Measurements from ENCODE around the gene NEXN. TPM values are rescaled to one million over a fixed set of nuclear protein-coding genes. Genes with fewer than 3 reads are reported as not detected.

NEXN gene
- total RNA-seq, 2 experiments from 2014 or later: not detected

DNA sequence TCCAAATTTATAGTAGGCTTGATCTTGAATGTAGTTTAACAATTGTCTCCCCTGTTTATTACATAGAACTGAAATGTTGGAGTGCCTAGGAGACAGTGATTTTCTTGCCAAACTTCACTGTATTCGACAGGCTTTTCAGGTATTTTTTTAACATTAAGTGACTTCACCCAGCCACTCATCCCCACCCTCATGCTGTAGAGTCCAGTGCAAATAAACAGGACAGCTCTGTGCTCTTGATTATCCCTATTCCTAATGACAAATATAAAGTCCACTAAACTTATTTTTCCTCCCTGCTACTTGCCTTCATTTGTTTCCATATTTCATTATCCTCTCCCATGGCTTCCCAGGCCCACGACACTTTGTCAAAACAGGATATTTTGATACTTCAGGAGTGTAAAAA lies 29.2 kb upstream of the NEXN start:
- no TSS peak for BruUV-seq (replicated peaks)
- intact Hi-C loops (cut with micrococcal nuclease; ENCODE audit: unreplicated experiment): no loop called here

GRCh38 chr1:77866296-77866695 lies 22.1 kb upstream of the NEXN start:
- Histone ChIP-seq H3K4me1 (ENCODE audit: insufficient read depth, low read length, poor library complexity, severe bottlenecking) (no peaks in the 10 kb centered on the region), H2AFZ (ENCODE audit: low read length) (no peak overlapping the region), H3K36me3 (ENCODE audit: insufficient read depth, low read length) (peaks cover 12% of the 10 kb centered on the region), H3K4me2 (ENCODE audit: low read length) (no peak overlapping the region), H3K27ac (ENCODE audit: low read depth, low read length, poor library complexity, severe bottlenecking) (no peak overlapping the region), H3K9me3 (ENCODE audit: low read length) (no peaks in the 10 kb centered on the region), H3K79me2 (ENCODE audit: insufficient read depth, low read depth, low read length) (no peaks in the 10 kb centered on the region), H4K20me1 (ENCODE audit: insufficient read depth, low read length) (no peaks in the 10 kb centered on the region), H3K9me2 (ENCODE audit: insufficient read depth, low read length) (no peaks in the 10 kb centered on the region), H3K4me3 (ENCODE audit: low read depth, low read length, poor library complexity, severe bottlenecking) (no peak overlapping the region)
- DNase-seq (ENCODE audit: low spot score): no peak
- TF ChIP-seq EZH2phosphoT487 (IDR thresholded peaks at IDR 0.05; ENCODE audit: borderline replicate concordance, low read depth, low read length): no peak
- TF ChIP-seq, protein P1, sequence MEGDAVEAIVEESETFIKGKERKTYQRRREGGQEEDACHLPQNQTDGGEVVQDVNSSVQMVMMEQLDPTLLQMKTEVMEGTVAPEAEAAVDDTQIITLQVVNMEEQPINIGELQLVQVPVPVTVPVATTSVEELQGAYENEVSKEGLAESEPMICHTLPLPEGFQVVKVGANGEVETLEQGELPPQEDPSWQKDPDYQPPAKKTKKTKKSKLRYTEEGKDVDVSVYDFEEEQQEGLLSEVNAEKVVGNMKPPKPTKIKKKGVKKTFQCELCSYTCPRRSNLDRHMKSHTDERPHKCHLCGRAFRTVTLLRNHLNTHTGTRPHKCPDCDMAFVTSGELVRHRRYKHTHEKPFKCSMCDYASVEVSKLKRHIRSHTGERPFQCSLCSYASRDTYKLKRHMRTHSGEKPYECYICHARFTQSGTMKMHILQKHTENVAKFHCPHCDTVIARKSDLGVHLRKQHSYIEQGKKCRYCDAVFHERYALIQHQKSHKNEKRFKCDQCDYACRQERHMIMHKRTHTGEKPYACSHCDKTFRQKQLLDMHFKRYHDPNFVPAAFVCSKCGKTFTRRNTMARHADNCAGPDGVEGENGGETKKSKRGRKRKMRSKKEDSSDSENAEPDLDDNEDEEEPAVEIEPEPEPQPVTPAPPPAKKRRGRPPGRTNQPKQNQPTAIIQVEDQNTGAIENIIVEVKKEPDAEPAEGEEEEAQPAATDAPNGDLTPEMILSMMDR (conservative IDR thresholded peaks at IDR 0.05; ENCODE audit: low read length): no peak
- ChIA-PET POLR2A (interaction anchor here (0.6 kb wide), 2 partner anchors 9 to 47 kb away, joined by 3 read pairs; no protein-coding TSS in a partner anchor), CTCF (ENCODE audit: unreplicated experiment) (no interaction called here)
- intact Hi-C loops (cut with micrococcal nuclease; ENCODE audit: unreplicated experiment): no loop called here
- no TSS peak for BruUV-seq (replicated peaks)

More for the DNA sequence above, 29.2 kb upstream of the NEXN start:
- no peak overlapping the region for H2AFZ ChIP-seq (ENCODE audit: low read length)
- DNase-seq (ENCODE audit: low spot score): no peak
- ChIA-PET CTCF (ENCODE audit: unreplicated experiment) (no interaction called here), POLR2A (interaction anchor here (1.0 kb wide), 1 partner anchor 15 kb away, joined by 5 read pairs; no protein-coding TSS in a partner anchor)
- no peaks in the 10 kb centered on the region; the same call in 1 of the 2 replicates for H3K9me3 ChIP-seq (ENCODE audit: low read length)
- no peaks in the 10 kb centered on the region for H4K20me1 ChIP-seq (ENCODE audit: insufficient read depth, low read length)
- H3K4me2 ChIP-seq (ENCODE audit: low read length): no peak overlapping the region
- H3K4me1 ChIP-seq (ENCODE audit: insufficient read depth, low read length, poor library complexity, severe bottlenecking): no peaks in the 10 kb centered on the region
- H3K4me3 ChIP-seq (ENCODE audit: low read depth, low read length, poor library complexity, severe bottlenecking): no peak overlapping the region
- H3K36me3 ChIP-seq (ENCODE audit: insufficient read depth, low read length): peaks cover 11% of the 10 kb centered on the region
- H3K9me2 ChIP-seq (ENCODE audit: insufficient read depth, low read length): no peaks in the 10 kb centered on the region
- no peaks in the 10 kb centered on the region for H3K79me2 ChIP-seq (ENCODE audit: insufficient read depth, low read depth, low read length)
- TF ChIP-seq EZH2phosphoT487 (IDR thresholded peaks at IDR 0.05; ENCODE audit: borderline replicate concordance, low read depth, low read length): no peak
- TF ChIP-seq, protein P1 (conservative IDR thresholded peaks at IDR 0.05; ENCODE audit: low read length): no peak
- no peak overlapping the region for H3K27ac ChIP-seq (ENCODE audit: low read depth, low read length, poor library complexity, severe bottlenecking)

DNA sequence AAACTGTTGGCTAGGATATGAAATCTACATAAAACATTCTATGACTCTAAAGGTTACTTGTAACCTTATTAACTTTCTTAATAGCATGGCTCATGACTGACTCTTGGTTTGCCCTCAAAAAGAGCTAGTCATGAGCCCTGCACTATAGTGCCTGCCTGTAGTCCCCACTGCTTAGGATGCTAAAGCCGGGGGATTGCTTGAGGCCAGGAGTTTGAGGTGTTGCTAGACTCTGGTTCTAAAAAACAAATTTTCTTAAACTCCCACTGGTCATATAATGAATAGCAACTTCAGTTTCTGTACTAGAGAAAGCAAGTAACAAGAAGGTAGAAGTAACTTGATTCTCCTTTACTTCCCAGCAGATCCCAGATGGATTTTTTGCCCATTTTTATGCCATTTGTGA lies 15.8 kb upstream of the NEXN start:
- Histone ChIP-seq H3K4me1 (ENCODE audit: insufficient read depth, low read length, poor library complexity, severe bottlenecking) (no peaks in the 10 kb centered on the region), H3K27ac (ENCODE audit: low read depth, low read length, poor library complexity, severe bottlenecking) (no peak overlapping the region), H4K20me1 (ENCODE audit: insufficient read depth, low read length) (no peaks in the 10 kb centered on the region), H3K36me3 (ENCODE audit: insufficient read depth, low read length) (peaks cover 10% of the 10 kb centered on the region), H3K4me2 (ENCODE audit: low read length) (no peak overlapping the region), H3K4me3 (ENCODE audit: low read depth, low read length, poor library complexity, severe bottlenecking) (no peak overlapping the region), H3K9me2 (ENCODE audit: insufficient read depth, low read length) (no peaks in the 10 kb centered on the region), H2AFZ (ENCODE audit: low read length) (no peak overlapping the region), H3K79me2 (ENCODE audit: insufficient read depth, low read depth, low read length) (no peaks in the 10 kb centered on the region), H3K9me3 (ENCODE audit: low read length) (no peaks in the 10 kb centered on the region)
- BruUV-seq (replicated peaks): no TSS peak
- no peak for DNase-seq (ENCODE audit: low spot score)
- intact Hi-C loops (cut with micrococcal nuclease; ENCODE audit: unreplicated experiment): no loop called here
- CTCF ChIA-PET (ENCODE audit: unreplicated experiment): no interaction called here
- TF ChIP-seq, protein P1 (conservative IDR thresholded peaks at IDR 0.05; ENCODE audit: low read length): no peak
- no peak for TF ChIP-seq EZH2phosphoT487 (IDR thresholded peaks at IDR 0.05; ENCODE audit: borderline replicate concordance, low read depth, low read length)
- POLR2A ChIA-PET: interaction anchor here (1.2 kb wide), 1 partner anchor 157 kb away, joined by 3 read pairs; no protein-coding TSS in a partner anchor

Measured in OCI-LY7 (cell line).